ENCODE results near the gene TTC9B.

Gene TTC9B

DNA sequence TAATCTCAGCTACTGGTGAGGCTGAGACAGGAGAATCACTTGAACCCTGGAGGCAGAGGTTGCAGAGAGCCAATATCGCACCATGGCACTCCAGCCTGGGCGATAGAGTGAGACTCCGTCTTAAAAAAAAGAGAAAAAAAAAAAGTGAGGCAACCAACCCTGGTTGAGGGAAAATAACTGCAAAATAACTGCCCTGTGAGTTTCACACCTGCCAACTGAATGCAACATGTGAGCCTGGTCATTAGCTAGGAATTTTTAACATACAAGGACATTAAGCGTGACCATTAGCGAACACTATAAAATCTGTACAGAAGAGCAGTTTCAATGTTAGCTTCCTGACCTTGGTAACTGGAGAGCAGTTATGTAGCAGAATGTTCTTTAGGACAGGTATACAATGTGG is 10.7 kb upstream of the TTC9B start:
- H3K9me3 ChIP-seq (ENCODE audit: insufficient read depth, low read length) = no peaks in the 10 kb centered on the region
- TF ChIP-seq SUZ12 (IDR thresholded peaks at IDR 0.05; ENCODE audit: extremely low read depth, insufficient read depth, insufficient read length) = no peak
- no peak for TF ChIP-seq ZNF274 (IDR thresholded peaks at IDR 0.05; ENCODE audit: low read depth, low read length)
- TF ChIP-seq YY1 (IDR thresholded peaks at IDR 0.05; ENCODE audit: insufficient read depth, insufficient read length) = no peak

DNA sequence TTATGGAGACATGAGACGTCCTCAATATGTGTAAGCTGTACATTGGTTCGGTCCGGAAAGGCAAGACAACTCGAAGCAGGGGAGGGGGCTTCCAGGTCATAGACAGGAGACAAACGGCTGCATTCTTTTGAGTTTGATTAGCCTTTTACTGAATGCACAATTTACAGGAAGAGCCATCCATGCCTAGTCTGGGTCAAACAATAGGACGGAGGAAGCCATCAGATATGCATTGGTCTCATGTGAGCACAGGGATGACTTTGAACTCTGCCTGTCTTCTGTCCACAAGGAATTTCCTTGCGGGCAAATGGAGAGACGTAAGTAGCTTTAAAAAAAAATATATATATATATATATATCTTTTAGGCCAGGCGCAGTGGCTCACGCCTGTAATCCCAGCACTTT is 10.2 kb upstream of the TTC9B start:
- Histone ChIP-seq H3K9me3 (ENCODE audit: insufficient read depth, low read length) (no peaks in the 10 kb centered on the region), H3K4me3 (ENCODE audit: insufficient read length, low read depth) (no peak overlapping the region), H3K4me1 (ENCODE audit: insufficient read depth, insufficient read length) (peaks cover 16% of the 10 kb centered on the region), H3K36me3 (ENCODE audit: insufficient read depth, insufficient read length, low read length) (peaks cover 5% of the 10 kb centered on the region), H3K9ac (ENCODE audit: insufficient read length, low read depth) (no peak overlapping the region), H3K27me3 (ENCODE audit: insufficient read depth, insufficient read length) (no peaks in the 10 kb centered on the region)
- no peak for DNase-seq (ENCODE audit: low read depth, low spot score)
- TF ChIP-seq YY1 (IDR thresholded peaks at IDR 0.05; ENCODE audit: insufficient read depth, insufficient read length) (no peak), ZNF274 (IDR thresholded peaks at IDR 0.05; ENCODE audit: low read depth, low read length) (no peak), SUZ12 (IDR thresholded peaks at IDR 0.05; ENCODE audit: extremely low read depth, insufficient read depth, insufficient read length) (no peak)

More for the DNA sequence above, 10.7 kb upstream of the TTC9B start:
- DNase-seq (ENCODE audit: low read depth, low spot score) = no peak
- Histone ChIP-seq H3K4me3 (ENCODE audit: insufficient read length, low read depth) (no peak overlapping the region), H3K9ac (ENCODE audit: insufficient read length, low read depth) (no peak overlapping the region), H3K4me1 (ENCODE audit: insufficient read depth, insufficient read length) (peaks cover 16% of the 10 kb centered on the region), H3K36me3 (ENCODE audit: insufficient read depth, insufficient read length, low read length) (peaks cover 5% of the 10 kb centered on the region), H3K27me3 (ENCODE audit: insufficient read depth, insufficient read length) (no peaks in the 10 kb centered on the region)

DNA sequence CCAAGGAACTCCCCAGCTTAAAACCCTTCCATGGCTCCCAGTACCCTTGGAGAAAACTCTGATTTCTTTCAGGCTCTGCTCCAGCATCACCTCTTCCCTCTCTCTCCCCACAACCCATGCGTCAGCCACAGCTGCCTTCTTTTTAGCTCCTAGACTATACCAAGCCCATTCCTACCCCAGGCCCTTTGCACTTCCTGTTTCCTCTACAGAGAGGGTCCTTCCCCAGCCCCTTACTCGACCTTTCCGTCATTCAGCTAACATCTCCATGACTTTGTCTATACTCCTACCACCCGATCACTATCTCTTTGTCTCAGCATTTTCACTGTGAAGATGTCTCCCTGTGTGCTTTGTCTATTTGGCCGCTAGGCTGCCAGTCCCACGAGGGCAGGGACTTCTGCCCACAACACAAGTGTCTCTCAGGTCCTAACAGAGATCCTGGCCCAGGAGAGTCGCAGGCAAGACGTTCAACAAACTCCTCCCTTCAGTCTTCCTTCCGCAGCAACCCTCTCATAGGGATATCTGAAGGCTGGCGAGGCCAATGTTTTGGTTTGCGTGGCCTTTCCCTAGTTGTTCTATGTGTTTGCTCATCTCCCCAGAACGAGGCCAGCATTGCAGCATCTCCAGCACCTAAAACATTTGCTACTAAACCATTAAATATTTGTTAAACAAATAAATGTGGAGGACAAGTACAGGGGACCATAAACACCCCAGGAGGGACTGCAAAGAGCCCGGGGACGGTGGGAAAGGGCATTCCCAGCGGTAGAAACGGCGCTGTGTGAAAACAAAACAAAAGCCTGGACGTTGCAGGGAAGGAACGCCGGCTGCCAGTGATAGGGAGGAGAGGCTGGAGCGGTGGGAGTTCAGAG is 7.5 kb upstream of the TTC9B start:
- TF ChIP-seq YY1 (IDR thresholded peaks at IDR 0.05; ENCODE audit: insufficient read depth, insufficient read length) (no peak), SUZ12 (IDR thresholded peaks at IDR 0.05; ENCODE audit: extremely low read depth, insufficient read depth, insufficient read length) (no peak), ZNF274 (IDR thresholded peaks at IDR 0.05; ENCODE audit: low read depth, low read length) (no peak)
- no peaks in the 10 kb centered on the region for H3K36me3 ChIP-seq (ENCODE audit: insufficient read depth, insufficient read length, low read length)
- no peaks in the 10 kb centered on the region for H3K4me1 ChIP-seq (ENCODE audit: insufficient read depth, insufficient read length)
- DNase-seq (ENCODE audit: low read depth, low spot score) = no peak
- H3K4me3 ChIP-seq (ENCODE audit: insufficient read length, low read depth) = no peak overlapping the region
- no peaks in the 10 kb centered on the region for H3K27me3 ChIP-seq (ENCODE audit: insufficient read depth, insufficient read length)
- H3K9me3 ChIP-seq (ENCODE audit: insufficient read depth, low read length) = peaks cover 10% of the 10 kb centered on the region; the same call in 1 of the 2 replicates
- no peak overlapping the region for H3K9ac ChIP-seq (ENCODE audit: insufficient read length, low read depth)

DNA sequence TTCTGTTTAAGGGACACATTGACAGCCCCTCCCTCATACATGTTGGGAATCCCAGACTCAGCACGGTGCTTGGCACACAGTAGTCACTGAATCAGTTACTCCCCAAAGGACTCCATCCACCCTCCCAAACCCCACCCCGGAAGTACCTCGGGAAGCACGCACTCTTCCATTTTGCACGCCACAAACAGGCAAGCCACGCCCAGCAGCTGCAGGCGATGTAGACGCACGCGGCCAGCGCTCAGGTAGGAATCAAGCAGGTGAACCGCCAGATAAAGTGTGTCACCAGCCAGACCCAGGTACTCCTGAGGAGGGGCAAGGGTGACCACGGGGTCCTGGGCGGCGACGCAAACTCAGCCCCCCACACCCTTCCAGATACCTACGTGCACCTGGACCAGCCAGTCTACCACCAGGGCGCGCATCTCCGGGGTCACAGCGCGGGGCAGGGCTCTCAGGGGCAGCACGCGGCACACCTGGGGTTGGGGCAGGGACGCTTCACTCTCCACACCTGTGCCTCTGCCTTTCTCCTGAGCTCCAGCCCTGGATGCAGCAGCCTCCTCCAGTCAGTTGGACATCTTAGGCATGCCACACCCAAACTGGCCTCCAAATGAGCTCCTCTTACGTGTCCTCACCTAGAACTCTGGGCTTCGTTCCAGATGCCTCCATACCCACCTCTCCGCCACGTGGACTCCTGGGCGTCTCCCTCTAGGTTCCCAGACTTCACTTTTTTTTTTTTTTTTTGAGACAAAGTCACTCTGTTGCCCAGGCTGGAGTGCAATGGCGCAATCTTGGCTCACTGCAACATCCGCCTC is 6.4 kb upstream of the TTC9B start:
- Histone ChIP-seq H3K4me3 (ENCODE audit: insufficient read length, low read depth) (no peak overlapping the region), H3K9me3 (ENCODE audit: insufficient read depth, low read length) (peaks cover 10% of the 10 kb centered on the region; the same call in 1 of the 2 replicates), H3K9ac (ENCODE audit: insufficient read length, low read depth) (no peak overlapping the region), H3K36me3 (ENCODE audit: insufficient read depth, insufficient read length, low read length) (no peaks in the 10 kb centered on the region), H3K27me3 (ENCODE audit: insufficient read depth, insufficient read length) (peaks cover 9% of the 10 kb centered on the region), H3K4me1 (ENCODE audit: insufficient read depth, insufficient read length) (peaks cover 2% of the 10 kb centered on the region)
- DNase-seq (ENCODE audit: low read depth, low spot score) = no peak
- TF ChIP-seq YY1 (IDR thresholded peaks at IDR 0.05; ENCODE audit: insufficient read depth, insufficient read length) (no peak), ZNF274 (IDR thresholded peaks at IDR 0.05; ENCODE audit: low read depth, low read length) (no peak), SUZ12 (IDR thresholded peaks at IDR 0.05; ENCODE audit: extremely low read depth, insufficient read depth, insufficient read length) (no peak)

DNA sequence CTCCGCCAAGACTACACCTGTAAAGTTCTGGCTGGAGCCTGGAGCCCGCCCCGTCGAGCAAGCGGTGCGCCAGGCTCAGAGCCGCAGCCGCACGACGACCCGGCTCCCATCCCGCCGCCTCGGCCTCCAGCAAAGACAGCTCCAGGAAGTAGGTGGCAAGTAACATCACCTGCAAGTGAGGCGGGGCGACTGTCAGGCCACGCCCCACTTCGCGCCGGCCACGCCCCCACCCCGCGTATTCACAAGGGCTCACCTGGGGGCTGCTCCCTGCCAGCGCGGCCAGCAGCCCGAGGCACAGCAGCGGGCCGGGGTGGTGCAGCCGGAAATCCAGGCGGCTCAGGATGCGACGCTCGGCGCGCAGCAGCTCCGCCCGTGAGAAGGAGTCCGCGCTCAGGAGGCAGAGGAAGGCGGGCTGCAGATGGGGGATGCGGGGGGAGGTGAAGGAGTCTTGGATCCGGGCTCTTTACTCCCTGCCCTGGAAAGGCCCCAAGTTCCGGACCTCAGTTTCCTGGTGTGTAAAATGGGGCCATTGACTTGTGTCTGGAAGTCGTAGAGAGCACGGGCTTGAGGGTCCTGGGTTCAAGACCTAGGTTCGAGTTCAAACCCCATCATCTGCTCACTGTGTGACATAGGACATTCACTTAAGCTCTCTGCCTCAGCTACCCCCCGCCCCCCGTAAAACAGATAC is 5.1 kb upstream of the TTC9B start:
- no peak overlapping the region for H3K9ac ChIP-seq (ENCODE audit: insufficient read length, low read depth)
- peaks cover 20% of the 10 kb centered on the region for H3K27me3 ChIP-seq (ENCODE audit: insufficient read depth, insufficient read length)

DNA sequence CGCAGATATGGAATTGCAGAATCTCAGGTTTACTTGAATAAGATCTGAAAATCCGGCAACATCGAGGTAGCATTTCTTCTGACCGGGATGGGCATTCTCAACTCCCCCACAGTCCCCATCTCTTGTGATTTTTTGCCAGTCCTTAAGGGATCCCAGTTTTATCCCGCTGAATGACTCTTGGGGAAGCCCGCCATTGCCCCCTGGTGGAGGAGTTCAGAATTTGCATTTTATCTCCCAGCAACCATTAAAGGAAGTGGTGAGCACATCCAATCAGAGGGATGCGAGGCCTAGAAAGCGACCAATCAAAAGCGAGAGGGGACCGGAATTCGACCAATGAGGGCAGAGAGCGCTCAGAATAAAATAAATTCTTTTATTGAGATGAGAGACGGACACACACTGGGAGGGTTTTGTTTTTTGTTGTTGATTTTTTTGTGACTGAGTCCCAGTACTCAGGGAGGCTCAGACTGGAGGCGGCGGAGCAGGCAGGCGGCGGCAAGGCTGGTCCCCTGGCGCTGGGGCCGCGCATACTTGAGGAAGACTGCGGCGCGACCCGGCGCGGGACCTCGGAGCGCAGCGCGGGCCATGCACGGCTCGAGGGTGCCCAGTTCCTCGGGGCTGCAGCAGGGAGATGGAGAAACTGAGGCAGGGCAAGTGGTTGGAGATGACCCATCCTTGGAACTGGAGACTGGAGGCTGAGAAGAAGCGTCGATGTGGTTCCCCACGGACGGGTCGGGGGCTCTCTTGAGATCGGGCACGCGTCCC is 3.9 kb upstream of the TTC9B start:
- peaks cover 31% of the 10 kb centered on the region for H3K27me3 ChIP-seq (ENCODE audit: insufficient read depth, insufficient read length)
- peak; percentile 63 for DNase-seq (ENCODE audit: low read depth, low spot score)

More for the DNA sequence above, 5.1 kb upstream of the TTC9B start:
- TF ChIP-seq YY1 (IDR thresholded peaks at IDR 0.05; ENCODE audit: insufficient read depth, insufficient read length) (no peak), ZNF274 (IDR thresholded peaks at IDR 0.05; ENCODE audit: low read depth, low read length) (no peak), SUZ12 (IDR thresholded peaks at IDR 0.05; ENCODE audit: extremely low read depth, insufficient read depth, insufficient read length) (no peak)
- peaks cover 2% of the 10 kb centered on the region for H3K4me1 ChIP-seq (ENCODE audit: insufficient read depth, insufficient read length)
- DNase-seq (ENCODE audit: low read depth, low spot score) = no peak
- H3K4me3 ChIP-seq (ENCODE audit: insufficient read length, low read depth) = no peak overlapping the region
- peaks cover 10% of the 10 kb centered on the region; the same call in 1 of the 2 replicates for H3K9me3 ChIP-seq (ENCODE audit: insufficient read depth, low read length)
- H3K36me3 ChIP-seq (ENCODE audit: insufficient read depth, insufficient read length, low read length) = no peaks in the 10 kb centered on the region

More for the DNA sequence above, 3.9 kb upstream of the TTC9B start:
- Histone ChIP-seq H3K9ac (ENCODE audit: insufficient read length, low read depth) (no peak overlapping the region), H3K9me3 (ENCODE audit: insufficient read depth, low read length) (peaks cover 10% of the 10 kb centered on the region; the same call in 1 of the 2 replicates), H3K36me3 (ENCODE audit: insufficient read depth, insufficient read length, low read length) (no peaks in the 10 kb centered on the region), H3K4me3 (ENCODE audit: insufficient read length, low read depth) (no peak overlapping the region), H3K4me1 (ENCODE audit: insufficient read depth, insufficient read length) (peaks cover 4% of the 10 kb centered on the region)
- TF ChIP-seq ZNF274 (IDR thresholded peaks at IDR 0.05; ENCODE audit: low read depth, low read length) (no peak), YY1 (IDR thresholded peaks at IDR 0.05; ENCODE audit: insufficient read depth, insufficient read length) (no peak), SUZ12 (IDR thresholded peaks at IDR 0.05; ENCODE audit: extremely low read depth, insufficient read depth, insufficient read length) (no peak)
